ENCODE data around the gene WDR82.

DNA sequence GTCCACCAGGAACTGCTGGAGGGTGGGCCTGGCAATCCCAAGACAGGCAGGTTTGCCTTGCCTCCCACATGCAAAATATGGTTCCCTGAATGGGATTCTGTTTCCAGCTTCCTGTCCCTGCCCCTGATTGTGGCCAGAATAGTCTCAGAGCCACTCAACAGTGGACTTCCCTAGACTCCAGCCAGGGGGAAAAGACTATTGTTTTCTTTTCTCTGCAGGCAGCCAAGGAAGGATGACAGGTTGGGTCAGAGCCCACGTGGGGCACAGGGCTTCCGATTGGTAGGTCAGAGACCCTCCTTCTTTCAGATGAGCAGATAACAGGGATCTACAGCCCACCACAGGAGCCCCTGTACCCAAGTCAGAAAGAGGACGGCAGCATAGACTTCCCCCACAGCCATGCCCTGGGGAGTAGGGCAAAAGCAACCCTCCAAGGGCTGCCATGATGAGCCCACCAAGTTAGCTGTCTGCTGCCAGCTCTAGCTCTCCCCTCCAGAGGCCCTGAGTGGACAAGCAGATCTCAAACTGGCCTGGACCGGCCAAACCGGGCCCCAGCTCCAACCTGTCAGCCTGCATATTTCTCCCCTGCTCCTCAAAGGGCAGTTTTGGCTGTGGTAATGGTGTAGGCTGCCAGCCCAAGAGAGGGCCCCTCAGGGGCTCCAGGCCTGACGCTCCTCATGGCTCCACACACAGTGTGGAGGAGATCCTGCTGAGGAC lies 59.4 kb downstream of the WDR82 start:
- TF ChIP-seq, protein P1, sequence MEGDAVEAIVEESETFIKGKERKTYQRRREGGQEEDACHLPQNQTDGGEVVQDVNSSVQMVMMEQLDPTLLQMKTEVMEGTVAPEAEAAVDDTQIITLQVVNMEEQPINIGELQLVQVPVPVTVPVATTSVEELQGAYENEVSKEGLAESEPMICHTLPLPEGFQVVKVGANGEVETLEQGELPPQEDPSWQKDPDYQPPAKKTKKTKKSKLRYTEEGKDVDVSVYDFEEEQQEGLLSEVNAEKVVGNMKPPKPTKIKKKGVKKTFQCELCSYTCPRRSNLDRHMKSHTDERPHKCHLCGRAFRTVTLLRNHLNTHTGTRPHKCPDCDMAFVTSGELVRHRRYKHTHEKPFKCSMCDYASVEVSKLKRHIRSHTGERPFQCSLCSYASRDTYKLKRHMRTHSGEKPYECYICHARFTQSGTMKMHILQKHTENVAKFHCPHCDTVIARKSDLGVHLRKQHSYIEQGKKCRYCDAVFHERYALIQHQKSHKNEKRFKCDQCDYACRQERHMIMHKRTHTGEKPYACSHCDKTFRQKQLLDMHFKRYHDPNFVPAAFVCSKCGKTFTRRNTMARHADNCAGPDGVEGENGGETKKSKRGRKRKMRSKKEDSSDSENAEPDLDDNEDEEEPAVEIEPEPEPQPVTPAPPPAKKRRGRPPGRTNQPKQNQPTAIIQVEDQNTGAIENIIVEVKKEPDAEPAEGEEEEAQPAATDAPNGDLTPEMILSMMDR (conservative IDR thresholded peaks at IDR 0.05 in 1 of 2, IDR thresholded peaks at IDR 0.05 in 1 of 2; ENCODE audit: low read depth in 1 of 2, low read length in 2 of 2) = no peak
- no peak for TF ChIP-seq EZH2 (IDR thresholded peaks at IDR 0.05; ENCODE audit: low read length, missing control alignments)

All from fibroblast of lung (primary cell).